Naive B cell (primary cell): Measurements from ENCODE around the gene PEF1. TPM values are rescaled to one million over a fixed set of nuclear protein-coding genes. Genes with fewer than 3 reads are reported as not detected.

Experiments used
- ATAC-seq, 2 donors: fragments of 150-1000 bp; cut with Tn5 transposase; 2 replicates each; pipeline ENCODE4 v1.10.0; 2021; ENCODE audit warnings: low read depth in 2 of 2, mild to moderate bottlenecking in 2 of 2, moderate library complexity in 2 of 2
- DNase-seq: peaks from one replicate; pipeline ENCODE4 v3.0.0; 2022
- H3K27ac Mint-ChIP-seq, 6 donors: one replicate each; pipeline ENCODE4 v1.8.0; 2020 to 2022; ENCODE audit warnings: mild to moderate bottlenecking in 6 of 6, mixed read lengths in 6 of 6, moderate library complexity in 5 of 6, inconsistent platforms in 2 of 6
- H3K27me3 Mint-ChIP-seq, 3 donors: one replicate each; pipeline ENCODE4 v1.8.0; 2021 to 2022; ENCODE audit warnings: mixed read lengths in 3 of 3, mild to moderate bottlenecking in 1 of 3
- H3K36me3 Mint-ChIP-seq, 2 donors: one replicate each; pipeline ENCODE4 v1.8.0; 2020 to 2022; ENCODE audit warnings: mixed read lengths in 2 of 2, inconsistent platforms in 1 of 2, mild to moderate bottlenecking in 1 of 2
- H3K4me1 Mint-ChIP-seq, 3 donors: one replicate each; pipeline ENCODE4 v1.8.0; 2020 to 2022; ENCODE audit warnings: mixed read lengths in 3 of 3, inconsistent platforms in 1 of 3, mild to moderate bottlenecking in 1 of 3, moderate library complexity in 1 of 3
- H3K4me3 Mint-ChIP-seq, 8 donors: one replicate each; pipeline ENCODE4 v1.8.0; 2020 to 2022; ENCODE audit warnings: mild to moderate bottlenecking in 8 of 8, mixed read lengths in 8 of 8, moderate library complexity in 8 of 8, inconsistent platforms in 2 of 8
- H3K9me3 Mint-ChIP-seq, 7 donors: one replicate each; pipeline ENCODE4 v1.8.0; 2020 to 2022; ENCODE audit warnings: mixed read lengths in 7 of 7, mild to moderate bottlenecking in 5 of 7, inconsistent platforms in 2 of 7, moderate library complexity in 1 of 7
- polyA plus RNA-seq, 6 donors: library from polyadenylated mRNA; unstranded; fragments of 300-500 nt; fragmentation: Illumina TruSeq; gene quantifications; one replicate each; pipeline ENCODE4 v1.2.3, GENCODE V29; 2021; ENCODE audit warnings: low read depth in 6 of 6

The PEF1 gene
- polyA plus RNA-seq, 6 donors from 2014 or later = 72.6 to 140 (median 93.7) TPM

DNA sequence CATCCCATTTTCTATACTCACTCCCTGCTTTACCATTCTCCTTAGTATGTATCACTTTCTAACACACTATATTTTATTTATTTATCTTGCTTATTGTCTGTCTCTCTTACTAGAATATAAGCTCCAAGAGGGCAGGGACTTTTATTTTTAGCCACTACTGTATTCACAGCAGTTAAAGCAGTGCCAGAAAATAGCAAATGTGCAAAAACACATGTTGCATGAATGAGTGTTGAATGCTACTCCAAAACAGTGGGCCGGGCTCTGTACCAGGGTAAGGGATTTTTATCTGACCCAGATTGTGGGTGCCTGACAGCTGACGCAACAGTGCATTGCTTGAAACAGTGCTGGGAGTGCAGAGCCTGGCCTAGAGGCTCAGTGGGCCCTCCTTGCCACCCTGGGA is 34.4 kb upstream of the PEF1 start:
- no peaks in the 10 kb centered on the region for H3K36me3 Mint-ChIP-seq
- no peak for ATAC-seq
- no peaks in the 10 kb centered on the region for H3K4me1 Mint-ChIP-seq
- H3K27ac Mint-ChIP-seq = peak overlapping the region in 1 of 6 donors; percentile 56
- H3K4me3 Mint-ChIP-seq = no peak overlapping the region
- no peaks in the 10 kb centered on the region for H3K9me3 Mint-ChIP-seq
- no peak for DNase-seq
- peaks cover 6 to 44% (median 30%) of the 10 kb centered on the region in 3 donors for H3K27me3 Mint-ChIP-seq

GRCh38 chr1:31678681-31679080 is 34.0 kb upstream of the PEF1 start:
- Mint-ChIP-seq H3K4me1 (no peaks in the 10 kb centered on the region), H3K27me3 (peaks cover 6 to 48% (median 30%) of the 10 kb centered on the region in 3 donors), H3K4me3 (no peak overlapping the region), H3K36me3 (no peaks in the 10 kb centered on the region), H3K9me3 (no peaks in the 10 kb centered on the region), H3K27ac (peak overlapping the region in 1 of 6 donors; percentile 56)
- DNase-seq = no peak
- ATAC-seq = no peak

DNA sequence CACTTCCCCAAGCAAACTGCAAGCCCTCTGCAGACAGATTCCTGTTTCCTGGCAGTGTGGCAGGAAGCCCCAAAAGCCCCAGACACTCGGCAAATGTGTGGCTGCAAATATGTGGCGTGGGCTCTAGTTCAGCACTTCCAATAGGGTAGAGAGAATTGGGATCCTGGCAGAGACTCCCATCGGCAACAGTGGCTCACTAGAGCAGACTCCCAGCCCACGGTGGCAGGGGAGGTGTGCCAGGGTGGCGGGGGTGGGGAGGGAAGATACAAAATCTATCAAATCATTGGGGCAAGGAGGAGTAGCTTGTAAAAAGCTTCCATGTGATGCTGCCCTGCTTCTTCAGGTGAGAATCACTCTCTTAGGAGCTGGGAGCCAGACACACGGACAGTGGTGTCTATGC is 33.3 kb upstream of the PEF1 start:
- Mint-ChIP-seq H3K27me3 (peaks cover 9 to 43% (median 30%) of the 10 kb centered on the region in 3 donors), H3K4me3 (no peak overlapping the region), H3K4me1 (no peaks in the 10 kb centered on the region), H3K27ac (no peak overlapping the region), H3K36me3 (no peaks in the 10 kb centered on the region), H3K9me3 (no peaks in the 10 kb centered on the region)
- ATAC-seq (no peak), DNase-seq (no peak)

DNA sequence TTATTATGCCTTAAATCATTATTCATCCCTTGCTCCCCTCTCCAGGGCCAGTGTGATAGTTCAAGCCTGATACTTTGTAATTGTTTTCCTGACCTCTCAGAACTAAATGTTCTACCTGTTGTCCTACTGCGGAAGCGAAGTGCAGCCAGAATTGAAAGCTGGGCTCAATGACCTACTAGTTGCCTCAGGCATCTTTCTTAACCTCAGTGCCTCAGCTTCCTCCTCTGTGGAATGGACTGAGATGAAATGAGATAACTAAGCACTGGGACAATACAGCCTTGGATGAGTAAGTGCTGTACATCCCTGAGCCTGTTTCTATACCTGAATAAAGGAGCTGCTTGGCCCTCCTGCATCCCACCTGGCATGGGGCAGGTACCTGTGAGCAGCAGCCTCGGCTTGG is 32.7 kb upstream of the PEF1 start:
- H3K4me1 Mint-ChIP-seq = no peaks in the 10 kb centered on the region
- DNase-seq (no peak), ATAC-seq (no peak)
- no peak overlapping the region for H3K4me3 Mint-ChIP-seq
- H3K36me3 Mint-ChIP-seq = no peaks in the 10 kb centered on the region
- H3K9me3 Mint-ChIP-seq = no peaks in the 10 kb centered on the region
- H3K27me3 Mint-ChIP-seq = peaks cover 9 to 43% (median 30%) of the 10 kb centered on the region in 3 donors
- H3K27ac Mint-ChIP-seq = no peak overlapping the region

DNA sequence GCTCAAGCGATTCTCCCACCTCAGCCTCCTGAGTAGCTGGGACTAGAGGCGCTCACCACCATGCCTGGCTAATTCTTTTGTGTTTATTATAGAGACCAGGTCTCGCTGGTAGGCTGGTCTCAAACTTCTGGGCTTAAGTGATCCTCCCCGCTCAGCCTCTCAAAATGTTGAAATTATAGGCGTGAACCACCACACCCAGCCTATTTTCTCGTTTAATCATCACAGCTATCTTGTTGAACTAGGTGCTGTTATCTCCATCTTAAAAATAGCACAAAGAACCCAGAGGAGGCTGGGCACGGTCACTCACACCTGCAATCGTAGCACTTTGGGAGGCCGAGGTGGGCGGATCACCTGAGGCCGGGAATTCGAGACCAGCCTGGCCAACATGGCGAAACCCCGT is 31.1 kb upstream of the PEF1 start:
- ATAC-seq = no peak
- Mint-ChIP-seq H3K27ac (peak overlapping the region in 1 of 6 donors; percentile 60), H3K4me3 (no peak overlapping the region), H3K4me1 (no peaks in the 10 kb centered on the region), H3K27me3 (peaks cover 17 to 50% (median 39%) of the 10 kb centered on the region in 3 donors), H3K9me3 (no peaks in the 10 kb centered on the region), H3K36me3 (no peaks in the 10 kb centered on the region)
- no peak for DNase-seq

- no peak for ATAC-seq
- H3K27me3 Mint-ChIP-seq = peaks cover 21 to 52% (median 39%) of the 10 kb centered on the region in 3 donors
- H3K4me3 Mint-ChIP-seq = no peak overlapping the region
- H3K36me3 Mint-ChIP-seq = peaks cover 0 to 4% of the 10 kb centered on the region in 2 donors
- DNase-seq = no peak
- H3K9me3 Mint-ChIP-seq = no peaks in the 10 kb centered on the region
- peaks cover 3 to 5% (median 4%) of the 10 kb centered on the region in 3 donors for H3K4me1 Mint-ChIP-seq
- no peak overlapping the region for H3K27ac Mint-ChIP-seq
Observed at GRCh38 chr1:31675161-31675560, 30.5 kb upstream of the PEF1 start.

DNA sequence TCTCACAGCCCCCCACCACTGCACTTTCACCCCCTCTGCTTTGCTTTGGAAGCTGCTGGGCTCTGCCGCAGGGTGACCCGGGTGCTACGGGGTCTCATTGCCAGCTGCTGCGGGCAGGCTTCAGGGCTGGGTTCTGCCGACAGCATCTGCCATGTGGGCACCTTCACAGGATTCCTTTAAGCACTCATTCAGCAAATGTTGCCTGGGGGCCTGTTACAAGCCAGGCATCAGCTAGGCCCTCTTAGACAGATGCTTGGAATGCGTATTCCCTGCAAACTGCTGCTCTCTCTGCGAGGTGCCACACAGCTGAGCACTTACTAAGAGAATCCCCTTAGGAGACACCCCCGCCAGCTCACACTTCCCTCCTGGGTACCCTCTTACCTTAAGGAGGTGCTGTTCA is 29.9 kb upstream of the PEF1 start:
- H3K27ac Mint-ChIP-seq = peak overlapping the region in 1 of 6 donors; percentile 75
- no peaks in the 10 kb centered on the region for H3K9me3 Mint-ChIP-seq
- H3K36me3 Mint-ChIP-seq = peaks cover 0 to 8% of the 10 kb centered on the region in 2 donors
- ATAC-seq (no peak), DNase-seq (no peak)
- H3K27me3 Mint-ChIP-seq = peaks cover 25 to 58% (median 39%) of the 10 kb centered on the region in 3 donors
- H3K4me3 Mint-ChIP-seq = peak overlapping the region in 1 of 8 donors; percentile 52
- peaks cover 7 to 11% (median 9%) of the 10 kb centered on the region in 3 donors for H3K4me1 Mint-ChIP-seq

DNA sequence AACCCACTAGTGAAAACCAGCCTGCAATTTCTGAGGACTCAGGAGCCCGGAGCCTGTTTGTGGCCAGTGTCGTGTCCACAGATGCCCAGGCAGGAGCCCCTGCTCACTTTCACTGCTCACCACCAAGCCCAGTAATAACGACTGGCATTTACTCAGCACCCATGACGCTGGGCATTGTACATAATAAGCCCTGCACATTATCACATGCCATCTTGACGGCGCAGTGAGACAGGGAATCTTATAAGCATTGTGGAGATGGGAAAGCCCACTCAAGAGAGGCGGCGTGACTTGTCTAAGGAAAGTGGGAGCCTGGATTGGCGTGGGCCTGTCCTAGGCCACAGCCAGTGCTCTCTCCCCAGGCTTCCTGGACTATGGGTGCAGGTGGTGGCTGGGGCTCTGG is 28.8 kb upstream of the PEF1 start:
- Mint-ChIP-seq H3K4me1 (peaks cover 11 to 14% (median 13%) of the 10 kb centered on the region in 3 donors), H3K4me3 (no peak overlapping the region), H3K9me3 (no peaks in the 10 kb centered on the region), H3K36me3 (peaks cover 0 to 8% of the 10 kb centered on the region in 2 donors), H3K27ac (no peak overlapping the region), H3K27me3 (peaks cover 34 to 70% (median 39%) of the 10 kb centered on the region in 3 donors)
- DNase-seq = no peak
- no peak for ATAC-seq

- Mint-ChIP-seq H3K36me3 (peaks cover 0 to 8% of the 10 kb centered on the region in 2 donors), H3K4me1 (peaks cover 11 to 14% (median 13%) of the 10 kb centered on the region in 3 donors), H3K4me3 (no peak overlapping the region), H3K27ac (no peak overlapping the region), H3K27me3 (peaks cover 34 to 72% (median 39%) of the 10 kb centered on the region in 3 donors), H3K9me3 (no peaks in the 10 kb centered on the region)
- no peak for DNase-seq
- ATAC-seq = no peak
Observed at GRCh38 chr1:31672986-31673385, 28.3 kb upstream of the PEF1 start.

- Mint-ChIP-seq H3K36me3 (peaks cover 0 to 8% of the 10 kb centered on the region in 2 donors), H3K9me3 (no peaks in the 10 kb centered on the region), H3K4me3 (peak overlapping the region in 2 of 8 donors; percentile 13 to 20), H3K27me3 (peaks cover 34 to 63% (median 39%) of the 10 kb centered on the region in 3 donors), H3K27ac (no peak overlapping the region), H3K4me1 (peaks cover 12 to 14% (median 13%) of the 10 kb centered on the region in 3 donors)
- DNase-seq = no peak
- ATAC-seq = no peak
Observed at GRCh38 chr1:31671561-31672201, 27.0 kb upstream of the PEF1 start.

GRCh38 chr1:31671147-31671546 is 26.5 kb upstream of the PEF1 start:
- peak overlapping the region in 3 of 8 donors; percentile 8 to 69 (median 44) for H3K4me3 Mint-ChIP-seq
- DNase-seq = no peak
- peaks cover 34 to 63% (median 39%) of the 10 kb centered on the region in 3 donors for H3K27me3 Mint-ChIP-seq
- peaks cover 0 to 8% of the 10 kb centered on the region in 2 donors for H3K36me3 Mint-ChIP-seq
- H3K27ac Mint-ChIP-seq = no peak overlapping the region
- ATAC-seq = no peak
- peaks cover 13 to 15% (median 14%) of the 10 kb centered on the region in 3 donors for H3K4me1 Mint-ChIP-seq
- H3K9me3 Mint-ChIP-seq = no peaks in the 10 kb centered on the region

GRCh38 chr1:31670593-31670964 is 25.9 kb upstream of the PEF1 start:
- peak overlapping the region in 5 of 8 donors; percentile 62 to 88 (median 75) for H3K4me3 Mint-ChIP-seq
- H3K27ac Mint-ChIP-seq = no peak overlapping the region
- peaks cover 0 to 8% of the 10 kb centered on the region in 2 donors for H3K36me3 Mint-ChIP-seq
- no peak for DNase-seq
- ATAC-seq = no peak
- no peaks in the 10 kb centered on the region for H3K9me3 Mint-ChIP-seq
- H3K4me1 Mint-ChIP-seq = peaks cover 13 to 15% (median 14%) of the 10 kb centered on the region in 3 donors
- H3K27me3 Mint-ChIP-seq = peaks cover 33 to 60% (median 39%) of the 10 kb centered on the region in 3 donors

- peaks cover 0 to 8% of the 10 kb centered on the region in 2 donors for H3K36me3 Mint-ChIP-seq
- H3K4me3 Mint-ChIP-seq = peak overlapping the region; percentile 0 to 88 (median 69)
- ATAC-seq (peak; percentile 79 to 88), DNase-seq (peak; percentile 14)
- peak overlapping the region in 2 of 6 donors; percentile 18 to 45 for H3K27ac Mint-ChIP-seq
- H3K9me3 Mint-ChIP-seq = no peaks in the 10 kb centered on the region
- peaks cover 29 to 54% (median 39%) of the 10 kb centered on the region in 3 donors for H3K27me3 Mint-ChIP-seq
- peaks cover 13 to 15% (median 14%) of the 10 kb centered on the region in 3 donors for H3K4me1 Mint-ChIP-seq
Observed at GRCh38 chr1:31669786-31670592, 25.3 kb upstream of the PEF1 start.
